ENCODE results near the gene PTPRJ. TPM values are rescaled to one million over a fixed set of nuclear protein-coding genes. Genes with fewer than 3 reads are reported as not detected.

PTPRJ gene
- total RNA-seq, 2 donors from 2014 or later, result 26.5 to 37.4 TPM

DNA sequence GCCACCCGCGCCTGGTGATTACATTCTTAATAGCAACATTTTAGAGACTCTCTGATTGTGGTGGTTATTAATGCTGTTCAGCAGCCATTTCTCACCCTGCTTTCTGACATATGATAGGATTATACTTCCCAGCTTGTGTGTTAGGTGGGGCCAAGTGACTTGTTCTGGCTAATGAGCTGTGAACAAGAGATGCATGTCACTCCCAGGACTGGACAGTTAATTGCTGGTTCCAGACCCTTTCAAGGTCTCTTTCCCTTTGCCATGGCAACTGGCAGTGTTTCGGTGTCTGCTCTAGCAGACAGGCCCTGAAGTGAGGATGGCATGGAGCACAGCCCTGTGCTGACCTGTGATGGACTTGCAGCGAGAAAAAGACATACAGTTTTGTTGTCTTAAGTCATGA, 8.9 kb upstream of the PTPRJ start:
- Histone ChIP-seq H3K4me3 (ENCODE audit: low read length) (no peak overlapping the region), H3K4me1 (ENCODE audit: control insufficient read depth, insufficient read depth, low read length) (peaks cover 16% of the 10 kb centered on the region), H3K27me3 (ENCODE audit: control insufficient read depth, insufficient read depth, low read length, poor library complexity, severe bottlenecking) (no peaks in the 10 kb centered on the region), H3K9ac (ENCODE audit: extremely low read depth, low read length, poor library complexity, severe bottlenecking) (no peak overlapping the region), H3K27ac (ENCODE audit: low read depth, low read length) (no peak overlapping the region), H3K36me3 (ENCODE audit: control insufficient read depth, insufficient read depth, low read length) (no peaks in the 10 kb centered on the region), H3K9me3 (ENCODE audit: control insufficient read depth, low read length) (no peaks in the 10 kb centered on the region)
- H3K4me3 Mint-ChIP-seq, result no peak overlapping the region
- TF ChIP-seq, protein P1, sequence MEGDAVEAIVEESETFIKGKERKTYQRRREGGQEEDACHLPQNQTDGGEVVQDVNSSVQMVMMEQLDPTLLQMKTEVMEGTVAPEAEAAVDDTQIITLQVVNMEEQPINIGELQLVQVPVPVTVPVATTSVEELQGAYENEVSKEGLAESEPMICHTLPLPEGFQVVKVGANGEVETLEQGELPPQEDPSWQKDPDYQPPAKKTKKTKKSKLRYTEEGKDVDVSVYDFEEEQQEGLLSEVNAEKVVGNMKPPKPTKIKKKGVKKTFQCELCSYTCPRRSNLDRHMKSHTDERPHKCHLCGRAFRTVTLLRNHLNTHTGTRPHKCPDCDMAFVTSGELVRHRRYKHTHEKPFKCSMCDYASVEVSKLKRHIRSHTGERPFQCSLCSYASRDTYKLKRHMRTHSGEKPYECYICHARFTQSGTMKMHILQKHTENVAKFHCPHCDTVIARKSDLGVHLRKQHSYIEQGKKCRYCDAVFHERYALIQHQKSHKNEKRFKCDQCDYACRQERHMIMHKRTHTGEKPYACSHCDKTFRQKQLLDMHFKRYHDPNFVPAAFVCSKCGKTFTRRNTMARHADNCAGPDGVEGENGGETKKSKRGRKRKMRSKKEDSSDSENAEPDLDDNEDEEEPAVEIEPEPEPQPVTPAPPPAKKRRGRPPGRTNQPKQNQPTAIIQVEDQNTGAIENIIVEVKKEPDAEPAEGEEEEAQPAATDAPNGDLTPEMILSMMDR (conservative IDR thresholded peaks at IDR 0.05), result no peak
- 83 to 92% methylated on average over 1 to 4 of the region's 4 CpGs for WGBS, 2 experiments (ENCODE audit: insufficient coverage in 1 of 2, insufficient read length in 1 of 2)
- no peaks in the 10 kb centered on the region for H3K27me3 Mint-ChIP-seq (ENCODE audit: insufficient read depth)
- no peaks in the 10 kb centered on the region for H3K36me3 Mint-ChIP-seq (ENCODE audit: low read depth)
- H3K4me1 Mint-ChIP-seq, result peaks cover 17% of the 10 kb centered on the region
- no peak overlapping the region for H3K27ac Mint-ChIP-seq
- no peaks in the 10 kb centered on the region for H3K9me3 Mint-ChIP-seq
- no peak for DNase-seq

DNA sequence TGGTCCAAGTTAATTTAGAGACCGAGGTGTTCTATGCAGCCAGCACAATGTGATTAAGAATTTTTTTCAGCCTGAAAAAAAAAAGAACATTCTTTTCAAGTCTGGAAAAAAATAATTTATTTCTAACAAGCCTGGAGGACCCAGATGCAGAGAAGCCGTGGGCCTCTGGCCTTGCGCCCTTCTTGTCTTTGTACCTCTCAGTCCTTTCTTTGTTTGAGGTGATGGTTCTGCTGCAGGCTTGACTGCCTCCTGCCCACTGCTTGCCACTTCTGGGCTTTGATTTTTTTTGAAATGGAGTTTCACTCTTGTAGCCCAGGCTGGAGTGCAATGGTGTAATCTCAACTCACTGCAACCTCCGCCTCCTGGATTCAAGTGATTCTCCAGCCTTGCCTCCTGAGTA, 7.2 kb upstream of the PTPRJ start:
- H3K9me3 Mint-ChIP-seq, result no peaks in the 10 kb centered on the region
- WGBS, 2 experiments (ENCODE audit: insufficient coverage in 1 of 2, insufficient read length in 1 of 2), result 84 to 93% methylated on average over 4 of the region's 4 CpGs
- H3K27ac Mint-ChIP-seq, result peak overlapping the region; percentile 61
- Histone ChIP-seq H3K36me3 (ENCODE audit: control insufficient read depth, insufficient read depth, low read length) (no peaks in the 10 kb centered on the region), H3K4me1 (ENCODE audit: control insufficient read depth, insufficient read depth, low read length) (peaks cover 16% of the 10 kb centered on the region), H3K27me3 (ENCODE audit: control insufficient read depth, insufficient read depth, low read length, poor library complexity, severe bottlenecking) (no peaks in the 10 kb centered on the region), H3K4me3 (ENCODE audit: low read length) (no peak overlapping the region), H3K9ac (ENCODE audit: extremely low read depth, low read length, poor library complexity, severe bottlenecking) (peak overlapping the region; percentile 32), H3K27ac (ENCODE audit: low read depth, low read length) (peak overlapping the region; percentile 69), H3K9me3 (ENCODE audit: control insufficient read depth, low read length) (no peaks in the 10 kb centered on the region)
- H3K4me3 Mint-ChIP-seq, result no peak overlapping the region
- no peaks in the 10 kb centered on the region for H3K36me3 Mint-ChIP-seq (ENCODE audit: low read depth)
- peaks cover 17% of the 10 kb centered on the region for H3K4me1 Mint-ChIP-seq
- H3K27me3 Mint-ChIP-seq (ENCODE audit: insufficient read depth), result no peaks in the 10 kb centered on the region
- TF ChIP-seq, protein P1 (conservative IDR thresholded peaks at IDR 0.05), result no peak
- DNase-seq, result no peak

DNA sequence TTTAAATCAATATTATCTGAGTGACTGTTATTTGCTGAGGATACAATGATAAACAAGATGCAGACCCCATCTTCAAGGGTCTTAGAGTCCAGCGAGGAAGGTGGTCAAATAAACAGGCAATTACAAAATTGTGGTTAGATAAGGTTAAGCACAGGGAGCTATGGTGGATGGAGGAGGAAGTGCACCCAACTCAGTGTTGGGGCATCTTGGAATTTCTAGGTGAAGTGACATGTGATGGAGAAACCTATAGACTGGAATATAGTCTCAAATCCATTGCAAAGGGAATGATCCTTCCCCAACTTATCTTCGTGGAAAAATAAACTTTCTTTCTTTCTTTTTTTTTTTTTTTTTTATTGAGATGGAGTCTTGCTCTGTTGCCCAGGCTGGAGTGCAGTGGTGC, 3.4 kb upstream of the PTPRJ start:
- H3K27ac Mint-ChIP-seq, result no peak overlapping the region

More for the DNA sequence above, 3.4 kb upstream of the PTPRJ start:
- no peaks in the 10 kb centered on the region for H3K36me3 ChIP-seq (ENCODE audit: control insufficient read depth, insufficient read depth, low read length)
- no peak overlapping the region for H3K9ac ChIP-seq (ENCODE audit: extremely low read depth, low read length, poor library complexity, severe bottlenecking)
- no peak overlapping the region for H3K4me3 ChIP-seq (ENCODE audit: low read length)
- no peak for DNase-seq
- H3K27ac ChIP-seq (ENCODE audit: low read depth, low read length), result no peak overlapping the region
- peaks cover 25% of the 10 kb centered on the region for H3K4me1 ChIP-seq (ENCODE audit: control insufficient read depth, insufficient read depth, low read length)
- no peaks in the 10 kb centered on the region for H3K27me3 Mint-ChIP-seq (ENCODE audit: insufficient read depth)
- H3K36me3 Mint-ChIP-seq (ENCODE audit: low read depth), result no peaks in the 10 kb centered on the region
- no peaks in the 10 kb centered on the region for H3K9me3 ChIP-seq (ENCODE audit: control insufficient read depth, low read length)
- no peak overlapping the region for H3K4me3 Mint-ChIP-seq
- H3K4me1 Mint-ChIP-seq, result peaks cover 27% of the 10 kb centered on the region
- H3K27me3 ChIP-seq (ENCODE audit: control insufficient read depth, insufficient read depth, low read length, poor library complexity, severe bottlenecking), result no peaks in the 10 kb centered on the region
- no peaks in the 10 kb centered on the region for H3K9me3 Mint-ChIP-seq
- TF ChIP-seq, protein P1 (conservative IDR thresholded peaks at IDR 0.05), result peak; percentile 35
- WGBS, 2 experiments (ENCODE audit: insufficient coverage in 1 of 2, insufficient read length in 1 of 2), result 83 to 97% methylated on average over 1 of the region's 2 CpGs

All from endodermal cell (in vitro differentiated cells).